GM18511 (cell line): ENCODE data around the gene PABPC3.

Source experiments
- ATAC-seq: cut with Tn5 transposase; IDR thresholded peaks from one replicate; pipeline ENCODE4 v1.9.1; 2021; ENCODE audit warnings: mild to moderate bottlenecking, moderate library complexity; ENCODE audit not compliant: unreplicated experiment

PABPC3 gene

DNA sequence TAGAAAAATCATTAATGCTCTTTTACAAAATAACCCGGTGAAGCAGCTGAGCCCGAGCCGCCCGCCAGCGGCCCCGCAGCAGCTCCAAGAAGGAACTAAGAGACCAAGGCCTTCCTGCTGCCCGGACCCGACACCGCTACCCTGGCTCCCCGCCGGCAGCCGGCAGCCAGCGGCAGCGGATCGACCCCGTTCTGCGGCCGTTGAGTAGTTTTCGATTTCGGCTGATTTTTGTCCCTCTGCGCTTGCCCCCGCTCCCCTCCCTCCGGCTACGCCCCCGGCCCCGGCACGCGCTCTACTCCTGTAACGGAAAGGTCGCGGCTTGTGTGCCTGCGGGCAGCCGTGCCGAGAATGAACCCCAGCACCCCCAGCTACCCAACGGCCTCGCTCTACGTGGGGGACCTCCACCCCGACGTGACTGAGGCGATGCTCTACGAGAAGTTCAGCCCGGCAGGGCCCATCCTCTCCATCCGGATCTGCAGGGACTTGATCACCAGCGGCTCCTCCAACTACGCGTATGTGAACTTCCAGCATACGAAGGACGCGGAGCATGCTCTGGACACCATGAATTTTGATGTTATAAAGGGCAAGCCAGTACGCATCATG lies at the start of gene PABPC3:
PABPC3 (plus strand) TSS at position 286 of the 603 bp plus-strand sequence; CDS start at position 349, 63 bp downstream.
- no peak for ATAC-seq

DNA sequence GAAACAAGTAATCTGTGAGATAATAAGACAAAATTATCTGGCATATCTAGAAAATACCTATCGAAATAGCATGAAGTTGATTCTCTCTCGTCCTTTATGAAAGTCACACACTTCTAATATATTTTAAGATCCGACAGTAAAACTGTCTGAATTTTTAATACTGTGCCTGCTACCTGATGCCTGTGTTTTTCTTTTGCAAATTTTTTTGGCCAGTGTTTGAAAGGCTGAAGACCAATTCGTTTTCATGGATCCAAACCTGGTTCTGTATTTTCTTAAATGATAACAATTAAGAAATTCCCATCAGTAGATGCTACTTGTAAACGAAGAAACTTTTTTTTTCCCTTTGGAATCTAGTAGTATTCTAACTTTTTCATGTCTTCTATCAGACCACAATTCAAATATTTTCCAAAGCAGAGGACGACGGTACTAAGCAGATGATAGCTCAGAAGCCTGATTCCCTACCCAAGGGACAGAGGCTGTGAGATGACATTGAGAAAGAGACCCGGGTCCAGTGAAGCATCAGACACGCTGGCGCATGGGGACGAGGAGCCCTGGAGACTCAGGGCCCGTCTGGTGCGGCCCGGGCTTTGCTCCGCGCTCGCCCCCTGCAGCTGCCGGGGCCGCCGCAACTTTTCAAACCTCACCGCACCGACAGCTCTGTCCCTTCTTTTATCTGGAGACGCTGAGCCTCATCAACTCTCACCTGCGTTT lies 49.5 kb upstream of the PABPC3 start:
- no peak for ATAC-seq

DNA sequence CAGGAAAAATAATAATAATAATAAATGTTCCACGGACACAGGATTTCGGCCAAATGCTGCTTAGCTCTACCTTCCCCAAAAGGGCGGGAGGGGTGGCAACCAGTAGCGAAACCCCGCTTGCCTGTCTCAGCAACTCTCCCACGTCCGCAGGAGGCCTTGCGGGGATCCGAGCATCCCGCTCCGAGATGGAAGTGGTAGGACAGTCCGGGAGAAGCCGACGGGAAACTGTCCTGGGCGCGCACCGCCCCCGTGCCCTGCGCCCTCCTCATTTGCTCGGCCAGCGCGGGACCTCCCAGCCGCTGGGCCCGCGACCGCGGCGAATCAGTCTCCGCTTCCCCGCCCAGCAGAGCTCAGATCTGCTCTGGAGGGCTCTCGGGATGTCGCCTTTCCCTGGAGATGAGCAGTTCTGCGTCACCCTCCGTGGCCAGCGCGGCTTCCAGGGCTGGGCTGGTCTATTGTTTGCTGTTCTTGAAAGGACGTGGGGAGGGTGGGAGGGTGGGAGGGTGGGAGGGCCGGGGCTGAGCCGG lies 48.9 kb upstream of the PABPC3 start:
- ATAC-seq, result no peak

DNA sequence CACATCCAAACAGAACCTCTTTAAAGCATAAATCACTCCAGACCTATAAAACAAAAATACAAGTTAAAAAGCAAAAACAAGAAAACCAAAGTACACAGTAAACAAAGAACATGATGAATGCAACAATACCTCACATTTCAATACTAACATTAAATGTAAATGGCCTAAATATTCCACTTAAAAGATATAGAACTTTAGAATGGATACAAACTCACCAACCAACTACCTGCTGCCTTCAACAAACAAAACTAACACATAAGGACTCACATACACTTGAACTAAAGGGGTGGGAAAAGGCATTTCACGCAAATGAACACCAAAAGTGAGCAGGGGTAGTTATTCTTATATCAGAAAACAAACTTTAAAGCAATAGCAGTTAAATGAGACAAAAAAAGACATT lies 44.9 kb upstream of the PABPC3 start:
- ATAC-seq, result no peak

DNA sequence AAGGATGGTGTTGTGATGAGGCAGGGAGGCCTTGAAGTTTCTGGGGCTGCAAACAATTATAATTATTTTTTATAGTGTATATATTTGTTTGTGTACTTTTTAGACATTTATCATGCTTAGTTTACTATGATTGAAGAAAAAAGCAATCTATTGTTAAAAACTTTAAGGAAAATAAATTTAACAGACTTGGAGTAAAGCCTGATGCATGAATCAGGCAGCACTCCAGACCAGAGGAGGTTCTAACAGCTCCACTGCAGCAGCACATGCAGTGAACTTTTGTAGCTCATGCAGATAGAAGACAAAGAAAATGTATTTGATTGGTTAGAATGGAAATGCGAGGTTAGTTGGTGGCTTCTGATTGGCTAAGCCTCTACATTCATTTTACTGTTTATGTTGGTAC lies 36.8 kb upstream of the PABPC3 start:
- no peak for ATAC-seq

DNA sequence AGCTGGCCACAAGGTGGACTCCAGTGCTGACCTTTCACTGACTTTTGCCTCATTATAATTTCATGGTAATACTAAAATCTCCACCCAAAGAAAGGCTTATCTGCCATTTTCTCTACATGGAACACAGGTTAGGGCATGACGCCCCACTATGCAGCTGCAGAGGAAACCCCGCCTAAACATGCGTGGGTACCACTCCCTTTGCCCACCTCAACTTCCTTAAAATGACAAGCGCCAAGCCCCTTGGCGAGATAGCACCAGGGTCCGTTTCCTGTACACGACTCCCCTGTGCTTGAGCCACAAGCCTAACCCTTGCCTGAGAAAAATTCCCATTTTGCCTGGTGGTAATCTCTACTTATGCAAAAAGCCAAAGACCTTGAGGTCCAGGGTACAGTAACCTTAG lies 36.0 kb upstream of the PABPC3 start:
- ATAC-seq, result no peak

DNA sequence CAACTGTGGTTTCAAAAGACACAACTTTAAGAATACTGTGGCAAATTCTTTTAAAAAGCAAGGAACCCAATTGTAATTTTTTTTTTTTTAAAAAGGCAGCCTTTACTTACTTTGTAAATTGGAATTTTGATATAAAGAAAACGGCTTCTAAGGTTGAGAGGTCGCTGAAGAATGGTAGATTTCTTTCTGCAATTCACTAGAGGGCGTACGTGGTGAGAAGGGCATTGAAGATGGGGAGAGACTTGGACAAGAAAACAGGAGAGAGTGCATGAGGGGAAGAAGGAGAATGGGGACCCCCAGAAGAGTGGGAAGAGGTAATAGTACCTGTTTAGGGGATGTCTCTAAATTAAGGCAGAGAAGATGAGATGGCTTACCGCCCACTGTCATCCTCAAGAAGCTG lies 33.5 kb upstream of the PABPC3 start:
- ATAC-seq, result no peak

DNA sequence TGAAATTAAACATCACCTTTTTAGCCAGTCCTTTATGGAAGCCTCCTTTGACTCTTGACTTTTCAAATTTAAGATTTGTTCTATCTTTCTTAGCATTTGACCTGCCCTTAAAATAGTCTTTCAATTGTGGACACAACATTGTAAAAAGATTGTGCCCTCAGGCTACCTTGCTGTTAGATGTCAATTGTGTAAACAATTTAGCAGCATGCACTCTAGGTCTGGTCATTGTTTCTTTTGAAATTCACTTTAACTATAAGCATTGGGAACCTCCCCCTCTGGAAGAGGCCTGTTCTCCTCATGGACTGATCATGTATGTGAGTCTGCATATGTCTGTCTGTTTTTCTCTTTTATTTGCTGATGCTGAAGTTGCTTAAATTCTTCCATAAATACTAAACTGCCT lies 31.5 kb upstream of the PABPC3 start:
- no peak for ATAC-seq

DNA sequence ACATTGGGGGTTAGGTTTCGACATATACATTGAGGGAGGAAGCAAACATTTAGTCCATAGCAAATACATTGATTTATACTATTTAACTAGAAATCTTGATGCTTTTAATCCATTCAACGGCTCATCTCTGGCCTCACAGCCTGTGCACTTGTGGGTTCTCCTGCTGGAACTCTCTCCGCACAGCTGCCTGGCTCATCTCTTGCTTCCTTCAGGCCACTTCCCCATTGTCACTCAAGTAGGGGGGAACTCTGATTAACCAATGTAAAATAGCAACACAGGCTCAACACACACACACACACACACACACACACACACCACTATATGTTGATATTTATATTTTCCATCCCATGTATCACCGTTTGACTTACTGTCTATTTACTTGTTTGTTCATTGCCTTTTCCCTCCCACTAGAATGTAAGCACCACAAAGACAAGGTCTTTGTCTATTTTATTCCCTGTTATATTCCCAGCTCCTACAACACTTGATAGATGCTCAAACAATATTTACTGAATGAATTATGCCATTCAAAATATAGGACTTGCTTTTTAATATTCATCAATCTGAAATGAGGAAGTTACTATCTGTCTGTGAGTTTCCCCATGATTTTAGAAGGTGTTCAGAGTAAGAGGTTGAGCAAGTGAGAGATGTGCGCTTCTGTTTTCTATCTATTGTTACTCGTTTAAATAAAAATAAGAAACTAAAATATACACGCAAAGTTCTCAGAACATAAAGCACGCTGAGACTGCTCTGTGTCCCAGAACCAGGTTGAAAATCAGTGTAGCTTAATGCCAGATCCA lies 29.8 kb upstream of the PABPC3 start:
- no peak for ATAC-seq

DNA sequence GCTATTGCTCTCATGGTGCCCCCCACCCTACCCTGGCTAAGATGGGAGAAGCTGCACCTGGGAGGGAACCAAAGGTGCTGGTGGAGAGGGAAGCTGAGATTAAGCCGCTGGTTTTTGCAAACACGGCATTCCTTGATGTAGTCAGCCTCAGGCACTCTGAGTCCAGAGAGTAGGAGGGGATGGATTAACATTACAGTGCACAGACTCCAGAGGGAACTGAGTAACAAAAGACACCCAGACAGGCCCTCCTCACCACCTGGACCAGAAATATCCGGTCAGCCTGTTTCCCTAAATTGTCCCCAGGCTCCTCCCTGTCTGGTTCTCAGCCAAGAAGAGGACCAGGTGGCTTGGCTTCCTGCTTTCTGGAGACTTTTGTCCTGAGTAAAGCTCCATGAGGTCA lies 28.9 kb upstream of the PABPC3 start:
- no peak for ATAC-seq

DNA sequence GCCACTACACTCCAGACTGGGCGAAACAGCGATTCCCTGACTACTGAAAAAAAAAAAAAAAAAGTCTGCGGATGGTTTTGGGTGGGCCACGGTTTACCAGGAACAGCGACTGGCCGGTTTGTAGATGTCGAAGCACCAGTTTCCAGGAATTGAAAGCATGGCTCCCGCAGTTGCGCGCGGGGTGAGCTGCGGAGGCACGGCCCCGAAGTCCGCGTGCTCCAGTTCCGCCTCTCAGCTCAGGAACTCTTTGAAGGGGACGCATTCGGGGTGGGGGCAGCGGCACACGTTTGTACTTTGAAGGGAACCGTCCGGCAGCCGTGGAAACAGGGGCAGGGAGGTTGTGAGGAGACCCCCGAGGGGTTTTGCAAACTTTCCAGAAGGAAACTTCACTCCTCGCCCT lies 27.1 kb upstream of the PABPC3 start:
- ATAC-seq, result no peak

DNA sequence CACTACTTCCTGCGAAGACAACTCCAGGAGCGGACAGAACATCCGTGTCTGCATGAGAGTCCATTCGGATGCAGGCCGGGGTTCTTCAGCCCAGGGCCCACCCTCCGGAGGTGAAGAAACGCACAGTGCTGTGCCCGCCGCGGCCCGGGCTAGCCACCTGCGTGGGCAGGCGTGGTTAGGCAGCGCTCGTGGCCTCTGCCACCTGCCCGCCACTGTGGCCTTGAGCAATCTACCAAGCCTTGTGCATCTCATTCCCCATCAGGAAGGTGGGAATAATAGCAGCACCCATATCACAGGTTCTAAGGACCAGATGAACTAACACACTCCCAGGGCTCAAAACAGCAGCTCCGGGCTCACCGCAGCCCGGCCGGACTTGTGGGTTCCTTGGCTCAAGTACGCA lies 26.7 kb upstream of the PABPC3 start:
- ATAC-seq, result no peak

DNA sequence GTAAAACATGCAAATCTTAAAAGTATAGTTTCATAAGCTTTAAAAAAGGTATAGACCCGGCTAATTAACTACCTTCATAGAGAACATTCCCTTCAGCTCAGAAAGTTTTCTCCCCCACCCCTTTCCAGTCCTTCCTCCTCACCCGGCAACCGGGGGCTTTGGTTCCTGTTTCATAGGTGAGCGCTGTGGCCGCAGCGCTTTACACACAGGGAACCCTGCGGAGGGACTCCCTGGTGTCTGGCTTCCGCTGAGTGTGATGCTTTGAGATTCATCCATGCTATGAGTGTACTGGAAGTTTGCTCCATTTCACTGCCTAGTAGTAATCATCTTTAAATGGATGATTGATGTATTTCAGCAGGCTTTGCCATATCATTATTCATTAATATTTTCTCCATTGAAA lies 26.0 kb upstream of the PABPC3 start:
- ATAC-seq, result no peak

DNA sequence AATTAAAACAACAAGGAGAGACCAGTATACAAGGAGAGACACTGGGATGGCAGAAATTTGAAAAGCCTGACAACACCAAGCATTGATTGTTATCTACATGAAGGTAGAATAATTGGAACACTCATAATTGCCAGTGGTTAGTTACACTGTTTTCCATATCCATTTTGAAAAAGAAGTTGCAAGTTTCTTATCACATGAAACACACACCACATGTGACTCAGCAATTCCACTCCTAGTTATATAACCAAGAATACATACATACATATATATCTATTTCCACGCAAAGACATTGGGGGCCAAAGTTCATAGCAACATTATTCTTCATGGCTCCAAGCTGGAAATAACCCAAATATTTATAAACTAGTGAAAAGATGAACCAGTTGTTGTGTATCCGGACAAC lies 15.2 kb upstream of the PABPC3 start:
- ATAC-seq, result no peak

DNA sequence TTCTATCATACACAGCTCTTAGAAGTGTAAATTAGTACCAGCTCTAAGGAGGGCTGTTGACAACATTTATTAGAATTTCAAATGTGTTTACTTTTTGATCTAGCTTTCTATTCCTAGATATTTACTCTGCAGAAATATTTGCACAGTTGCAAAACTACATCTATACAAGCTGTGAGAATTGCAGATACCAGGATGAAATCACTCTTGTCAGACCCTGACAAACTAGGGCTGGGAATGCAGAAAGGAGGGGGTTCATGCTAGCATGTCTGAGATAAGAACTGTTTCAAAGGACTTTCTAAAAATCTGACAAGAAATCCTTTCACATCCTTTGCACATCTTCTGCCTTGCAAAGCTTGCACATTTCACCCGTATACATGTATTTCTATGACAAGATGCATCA lies 11.8 kb upstream of the PABPC3 start:
- ATAC-seq, result no peak

DNA sequence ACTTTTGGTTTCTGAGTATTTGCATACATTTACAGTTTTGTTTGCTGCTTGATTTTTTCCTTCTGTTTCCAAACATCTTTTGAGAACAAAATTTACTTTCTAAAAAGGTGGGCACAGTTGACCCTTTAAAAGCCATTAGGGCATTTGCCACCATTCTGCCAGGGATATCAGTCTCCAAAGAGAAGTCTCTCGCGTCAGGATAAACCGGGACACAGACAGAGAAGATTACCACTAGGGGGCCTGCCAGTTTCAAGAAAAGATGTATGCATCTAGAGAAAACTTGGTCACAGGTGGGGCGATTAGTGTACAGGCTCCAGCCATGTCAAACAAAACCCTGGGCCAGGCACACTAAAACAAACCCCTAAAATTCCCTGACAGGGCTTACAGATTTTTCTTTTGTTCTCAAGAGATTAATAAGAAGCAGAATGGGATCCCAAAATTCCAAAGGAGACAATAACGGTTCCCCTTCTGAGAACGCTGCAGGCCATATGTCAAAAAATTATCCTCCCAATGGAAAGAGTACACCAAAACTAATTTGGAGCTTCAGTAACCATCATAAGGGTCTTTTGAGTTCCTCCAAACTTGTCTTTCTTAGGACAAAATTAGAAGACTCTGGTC lies 10.7 kb upstream of the PABPC3 start:
- ATAC-seq, result no peak

DNA sequence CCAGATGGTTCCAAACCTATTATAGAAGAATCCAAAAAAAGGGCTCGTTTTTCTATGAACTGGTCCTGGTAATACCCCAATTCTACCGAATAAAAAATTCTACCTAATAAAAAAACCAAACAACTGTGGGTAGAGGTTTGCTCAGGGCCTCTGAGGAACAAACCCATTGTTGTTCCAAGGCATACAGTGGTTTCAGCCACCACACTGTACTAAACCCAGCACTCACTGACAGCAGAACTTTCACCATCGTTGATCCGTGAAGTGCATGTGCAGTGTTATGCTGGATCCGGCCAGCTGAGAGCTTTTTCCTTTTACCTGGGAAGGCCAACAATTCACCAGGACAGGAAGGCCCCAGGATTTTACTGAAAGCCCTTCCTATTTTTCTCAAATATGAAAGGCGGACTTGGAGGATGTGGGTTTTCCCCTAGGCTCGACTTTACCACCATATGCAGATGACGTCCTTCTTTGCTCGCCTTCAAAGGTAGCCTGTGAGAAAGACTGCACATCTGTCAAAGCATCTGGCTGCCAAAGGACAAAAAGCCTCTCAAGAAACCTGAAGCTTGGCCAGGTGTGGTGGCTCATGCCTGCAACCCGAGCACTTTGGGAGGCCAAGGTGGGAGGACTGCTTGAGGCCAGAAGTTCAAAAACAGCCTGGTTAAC lies 7.2 kb upstream of the PABPC3 start:
- no peak for ATAC-seq

DNA sequence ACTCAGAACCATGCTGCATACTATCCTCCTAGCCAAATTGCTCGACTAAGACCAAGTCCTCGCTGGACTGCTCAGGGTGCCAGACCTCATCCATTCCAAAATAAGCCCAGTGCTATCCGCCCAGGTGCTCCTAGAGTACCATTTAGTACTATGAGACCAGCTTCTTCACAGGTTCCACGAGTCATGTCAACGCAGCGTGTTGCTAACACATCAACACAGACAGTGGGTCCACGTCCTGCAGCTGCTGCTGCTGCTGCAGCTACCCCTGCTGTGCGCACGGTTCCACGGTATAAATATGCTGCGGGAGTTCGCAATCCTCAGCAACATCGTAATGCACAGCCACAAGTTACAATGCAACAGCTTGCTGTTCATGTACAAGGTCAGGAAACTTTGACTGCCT lies 1.5 kb downstream of the PABPC3 start:
- no peak for ATAC-seq

DNA sequence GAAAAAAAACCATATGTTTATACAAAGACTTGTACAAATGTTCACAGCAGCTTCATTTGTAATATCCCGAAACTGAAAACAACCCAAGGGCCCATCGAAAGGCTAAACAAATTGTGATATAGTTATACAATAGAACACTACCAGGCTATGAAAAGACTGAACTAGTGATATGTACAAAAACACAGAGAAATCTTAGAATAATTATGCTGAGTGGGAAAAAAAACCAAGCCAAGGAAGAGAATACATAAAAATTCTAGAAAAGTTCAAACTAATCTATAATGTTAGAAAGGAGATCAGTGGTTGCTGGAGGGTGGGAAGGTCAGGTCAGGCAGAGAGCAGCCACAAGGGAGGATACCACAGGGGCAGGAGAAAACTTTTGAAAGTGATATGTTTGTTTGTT lies 7.8 kb downstream of the PABPC3 start:
- ATAC-seq, result no peak

DNA sequence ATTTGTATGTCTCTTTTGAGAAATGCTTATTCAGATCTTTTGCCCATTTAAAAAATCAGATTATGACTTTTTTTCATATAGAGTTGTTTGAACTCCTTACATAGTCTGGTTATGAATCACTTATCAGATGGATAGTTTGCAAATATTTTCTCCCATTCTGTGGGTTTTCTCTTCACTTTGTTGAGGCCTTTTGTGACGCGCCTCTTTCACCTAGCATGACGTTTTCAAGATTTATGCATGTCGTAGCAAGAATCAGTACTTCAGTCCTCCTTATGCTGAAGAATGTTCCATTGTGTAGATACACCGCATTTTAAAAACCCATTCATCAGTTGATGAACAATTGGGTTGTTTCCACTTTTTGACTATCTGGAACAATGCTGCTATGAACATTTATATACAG lies 13.4 kb downstream of the PABPC3 start:
- ATAC-seq, result no peak
